Nephron progenitor cell (in vitro differentiated cells): ENCODE data around the gene PRRT2.
"Not testable (repeated sequence)": the region's sequence is repeated elsewhere in the genome, so short reads cannot be mapped to it uniquely, and the experiment has no call there.

ENCODE experiments used
- DNase-seq: peaks from one replicate; pipeline ENCODE4 v3.0.0; 2021
- H3K27ac Mint-ChIP-seq: 2 replicates; pipeline ENCODE4 v1.8.0; 2021; ENCODE audit warnings: mild to moderate bottlenecking, moderate library complexity, mixed read lengths
- H3K27me3 Mint-ChIP-seq: 2 replicates; pipeline ENCODE4 v1.8.0; 2021; ENCODE audit warnings: mild to moderate bottlenecking, low read depth, mixed read lengths; ENCODE audit not compliant: poor library complexity
- H3K36me3 Mint-ChIP-seq: 2 replicates; pipeline ENCODE4 v1.8.0; 2021; ENCODE audit warnings: low read depth, mixed read lengths
- H3K4me1 Mint-ChIP-seq: 2 replicates; pipeline ENCODE4 v1.8.0; 2021; ENCODE audit warnings: mixed read lengths
- H3K4me3 Mint-ChIP-seq: 2 replicates; pipeline ENCODE4 v1.8.0; 2021; ENCODE audit warnings: mild to moderate bottlenecking, moderate library complexity, mixed read lengths
- H3K9me3 Mint-ChIP-seq: 2 replicates; pipeline ENCODE4 v1.8.0; 2021; ENCODE audit warnings: mild to moderate bottlenecking, moderate library complexity, mixed read lengths
- CTCF ChIP-seq: fragments of 200-600 bp; sonication (generic); IDR thresholded peaks from 2 replicates; pipeline ENCODE4 v1.5.0; 2021; ENCODE audit warnings: antibody characterized with exemption

The PRRT2 gene

GRCh38 chr16:29826342-29826695 is 14.3 kb downstream of the PRRT2 start:
- H3K36me3 Mint-ChIP-seq: no peaks in the 10 kb centered on the region
- no peak overlapping the region for H3K27ac Mint-ChIP-seq
- H3K9me3 Mint-ChIP-seq: no peaks in the 10 kb centered on the region
- no peak for DNase-seq
- no peak overlapping the region for H3K4me3 Mint-ChIP-seq
- H3K4me1 Mint-ChIP-seq: peaks cover 19% of the 10 kb centered on the region
- TF ChIP-seq CTCF: no peak
- peaks cover 3% of the 10 kb centered on the region for H3K27me3 Mint-ChIP-seq

GRCh38 chr16:29830774-29831173 is 18.8 kb downstream of the PRRT2 start:
- Mint-ChIP-seq H3K27ac (no peak overlapping the region), H3K4me3 (no peak overlapping the region)
- no peak for TF ChIP-seq CTCF

GRCh38 chr16:29831490-29831889 is 19.5 kb downstream of the PRRT2 start:
- no peak overlapping the region for H3K4me3 Mint-ChIP-seq

More at GRCh38 chr16:29830774-29831173, 18.8 kb downstream of the PRRT2 start:
- H3K9me3 Mint-ChIP-seq: no peaks in the 10 kb centered on the region
- no peaks in the 10 kb centered on the region for H3K36me3 Mint-ChIP-seq
- H3K4me1 Mint-ChIP-seq: peaks cover 4% of the 10 kb centered on the region
- no peak for DNase-seq
- H3K27me3 Mint-ChIP-seq: peaks cover 2% of the 10 kb centered on the region

GRCh38 chr16:29833219-29833618 is 21.2 kb downstream of the PRRT2 start:
- H3K27me3 Mint-ChIP-seq, H3K4me3 Mint-ChIP-seq, H3K4me1 Mint-ChIP-seq, DNase-seq, H3K36me3 Mint-ChIP-seq, H3K9me3 Mint-ChIP-seq, H3K27ac Mint-ChIP-seq: not testable (repeated sequence)

More at GRCh38 chr16:29831490-29831889, 19.5 kb downstream of the PRRT2 start:
- no peaks in the 10 kb centered on the region for H3K9me3 Mint-ChIP-seq
- TF ChIP-seq CTCF: no peak
- H3K27ac Mint-ChIP-seq: no peak overlapping the region
- peaks cover 2% of the 10 kb centered on the region for H3K27me3 Mint-ChIP-seq
- no peaks in the 10 kb centered on the region for H3K36me3 Mint-ChIP-seq
- DNase-seq: no peak
- H3K4me1 Mint-ChIP-seq: peaks cover 7% of the 10 kb centered on the region

GRCh38 chr16:29834079-29834478 is 22.1 kb downstream of the PRRT2 start:
- DNase-seq: no peak
- no peaks in the 10 kb centered on the region for H3K36me3 Mint-ChIP-seq
- H3K27ac Mint-ChIP-seq: no peak overlapping the region
- H3K4me3 Mint-ChIP-seq: no peak overlapping the region
- peaks cover 7% of the 10 kb centered on the region for H3K4me1 Mint-ChIP-seq
- TF ChIP-seq CTCF: no peak
- H3K27me3 Mint-ChIP-seq: peaks cover 7% of the 10 kb centered on the region
- H3K9me3 Mint-ChIP-seq: no peaks in the 10 kb centered on the region

- Mint-ChIP-seq H3K27me3 (peaks cover 19% of the 10 kb centered on the region), H3K27ac (no peak overlapping the region), H3K9me3 (no peaks in the 10 kb centered on the region), H3K4me3 (no peak overlapping the region), H3K36me3 (no peaks in the 10 kb centered on the region), H3K4me1 (peaks cover 9% of the 10 kb centered on the region)
- DNase-seq: no peak
- no peak for TF ChIP-seq CTCF
These were observed 23.9 kb downstream of the PRRT2 start for GRCh38 chr16:29835926-29836325.
